WTC11 (cell line): Measurements from ENCODE around the gene MARK3. TPM values are rescaled to one million over a fixed set of nuclear protein-coding genes. Genes with fewer than 3 reads are reported as not detected.

Experiments used
- ATAC-seq: fragments of 200-7000 bp; cut with Tn5 transposase; 2 replicates; pipeline ENCODE4 v1.10.0; 2021; ENCODE audit warnings: mild to moderate bottlenecking, moderate library complexity
- CTCF ChIA-PET: fragments of 300-600 bp; sonication (Branson Sonifier 250); formaldehyde crosslinking; loops from one replicate; lab custom pipeline; 2021; ENCODE audit warnings: antibody characterized with exemption; lab: Charles Lee
- POLR2A ChIA-PET: fragments of 350-600 bp; sonication (Branson Sonifier 250); formaldehyde crosslinking; loops from one replicate; lab custom pipeline; 2021; ENCODE audit warnings: antibody characterized with exemption; lab: Charles Lee
- DNase-seq: peaks from one replicate; pipeline ENCODE4 v3.0.0; 2021; ENCODE audit warnings: low spot score
- H3K27ac Mint-ChIP-seq: 2 replicates; pipeline ENCODE4 v1.8.0; 2021; ENCODE audit warnings: mixed read lengths
- H3K27me3 Mint-ChIP-seq: 2 replicates; pipeline ENCODE4 v1.8.0; 2021; ENCODE audit warnings: low read depth, mild to moderate bottlenecking, moderate library complexity, mixed read lengths
- H3K36me3 Mint-ChIP-seq: 2 replicates; pipeline ENCODE4 v1.8.0; 2021; ENCODE audit warnings: mixed read lengths
- H3K4me1 Mint-ChIP-seq: 2 replicates; pipeline ENCODE4 v1.8.0; 2022; ENCODE audit warnings: mixed read lengths
- H3K4me3 Mint-ChIP-seq: 2 replicates; pipeline ENCODE4 v1.8.0; 2021; ENCODE audit warnings: mild to moderate bottlenecking, moderate library complexity, mixed read lengths
- H3K9me3 Mint-ChIP-seq: 2 replicates; pipeline ENCODE4 v1.8.0; 2021; ENCODE audit warnings: mixed read lengths
- AFF4 ChIP-seq: sonication (generic); formaldehyde crosslinking; IDR thresholded peaks from 2 replicates; pipeline ENCODE4 v1.8.1; 2023; ENCODE audit warnings: mild to moderate bottlenecking, missing genetic modification reagents, borderline replicate concordance
- ATF6 ChIP-seq: sonication (generic); formaldehyde crosslinking; IDR thresholded peaks from 2 replicates; pipeline ENCODE4 v1.8.1; 2023; ENCODE audit warnings: mild to moderate bottlenecking, missing genetic modification reagents
- E2F4 ChIP-seq: sonication (generic); formaldehyde crosslinking; IDR thresholded peaks from 2 replicates; pipeline ENCODE4 v1.8.1; 2022; ENCODE audit warnings: low read depth, mild to moderate bottlenecking, moderate library complexity, missing genetic modification reagents, borderline replicate concordance
- EMX1 ChIP-seq: fragments of 250-450 bp; sonication (Bioruptor Pico); IDR thresholded peaks from 2 replicates; pipeline ENCODE4 v1.8.0; 2021; ENCODE audit warnings: mild to moderate bottlenecking
- FOXK1 ChIP-seq: sonication (generic); formaldehyde crosslinking; IDR thresholded peaks from 2 replicates; pipeline ENCODE4 v1.8.0; 2022; ENCODE audit warnings: mild to moderate bottlenecking, moderate library complexity, missing genetic modification reagents
- JUN ChIP-seq: sonication (generic); formaldehyde crosslinking; IDR thresholded peaks from 2 replicates; pipeline ENCODE4 v1.8.0; 2023; ENCODE audit warnings: mild to moderate bottlenecking, missing genetic modification reagents
- KAT7 ChIP-seq: sonication (generic); formaldehyde crosslinking; IDR thresholded peaks from 2 replicates; pipeline ENCODE4 v1.8.1; 2023; ENCODE audit warnings: missing genetic modification reagents, mild to moderate bottlenecking, borderline replicate concordance
- NR1H2 ChIP-seq: sonication (generic); formaldehyde crosslinking; IDR thresholded peaks from 2 replicates; pipeline ENCODE4 v1.9.0; 2021; ENCODE audit warnings: mild to moderate bottlenecking, moderate library complexity, missing genetic modification reagents
- PREB ChIP-seq: sonication (generic); formaldehyde crosslinking; IDR thresholded peaks from 2 replicates; pipeline ENCODE4 v1.8.1; 2022; ENCODE audit warnings: mild to moderate bottlenecking, missing genetic modification reagents, moderate library complexity, borderline replicate concordance
- PRRX2 ChIP-seq: fragments of 250-450 bp; sonication (Bioruptor Pico); IDR thresholded peaks from 2 replicates; pipeline ENCODE4 v1.8.0; 2021; ENCODE audit warnings: mild to moderate bottlenecking
- RORB ChIP-seq: fragments of 250-450 bp; sonication (Bioruptor Pico); IDR thresholded peaks from 2 replicates; pipeline ENCODE4 v1.9.0; 2021; ENCODE audit warnings: mild to moderate bottlenecking
- SOX15 ChIP-seq: fragments of 250-450 bp; sonication (Bioruptor Pico); IDR thresholded peaks from 2 replicates; pipeline ENCODE4 v1.9.0; 2021; ENCODE audit warnings: mild to moderate bottlenecking
- SP1 ChIP-seq: sonication (generic); formaldehyde crosslinking; conservative IDR thresholded peaks from 2 replicates; pipeline ENCODE4 v1.8.1; 2022; ENCODE audit warnings: missing genetic modification reagents
- TEAD1 ChIP-seq: sonication (generic); formaldehyde crosslinking; IDR thresholded peaks from 2 replicates; pipeline ENCODE4 v1.8.0; 2022; ENCODE audit warnings: mild to moderate bottlenecking, missing genetic modification reagents
- ZSCAN18 ChIP-seq: fragments of 250-450 bp; sonication (Bioruptor Pico); IDR thresholded peaks from 2 replicates; pipeline ENCODE4 v2.1.2; 2022; ENCODE audit warnings: mild to moderate bottlenecking, moderate library complexity
- total RNA-seq: library from RNA; stranded (reverse); gene quantifications from 3 replicates; pipeline ENCODE4 v1.2.3, GENCODE V29; 2021

Gene MARK3
- total RNA-seq, 1 experiment from 2014 or later: 93.7 TPM

- TF ChIP-seq PREB (CRISPR knock-in tag): no peak
Observed at GRCh38 chr14:103444837-103445524, 59.8 kb downstream of the MARK3 start (continued).

- H3K4me3 Mint-ChIP-seq: no peak overlapping the region
- ChIA-PET CTCF (interaction anchor here (3.2 kb wide), 1 partner anchor 55 kb away, joined by 13 read pairs; no protein-coding TSS in a partner anchor), POLR2A (no interaction called here)
- peak; percentile 16; the same call in 1 of the 2 replicates for ATAC-seq
- H3K9me3 Mint-ChIP-seq: peaks cover 6% of the 10 kb centered on the region; the same call in 1 of the 2 replicates
- peak overlapping the region; percentile 63 for H3K27ac Mint-ChIP-seq
- DNase-seq: no peak
- 0 out of 2 replicates have a peak, but pooled peaks cover 6% of the 10 kb centered on the region for H3K36me3 Mint-ChIP-seq
- TF ChIP-seq E2F4 (no peak), ATF6 (no peak), NR1H2 (CRISPR knock-in tag) (no peak), RORB (no peak), TEAD1 (no peak), JUN (CRISPR knock-in tag) (no peak), ZSCAN18 (no peak), AFF4 (CRISPR knock-in tag) (no peak), SP1 (CRISPR knock-in tag) (no peak), FOXK1 (CRISPR knock-in tag) (no peak), KAT7 (CRISPR knock-in tag) (no peak), SOX15 (no peak), PRRX2 (CRISPR knock-in tag) (no peak), EMX1 (CRISPR knock-in tag) (no peak)
- TF ChIP-seq, all 79 proteins: peak for 0
- H3K4me1 Mint-ChIP-seq: peaks cover 35% of the 10 kb centered on the region
- no peaks in the 10 kb centered on the region for H3K27me3 Mint-ChIP-seq
Observed at GRCh38 chr14:103445806-103446205, 60.6 kb downstream of the MARK3 start.
